ENCODE measurements around the gene PDE6A.
A peak's percentile ranks its signal among the peaks of the same experiment; 100 is the strongest.
"Not testable (repeated sequence)": the region's sequence is repeated elsewhere in the genome, so short reads cannot be mapped to it uniquely, and the experiment has no call there.

Gene PDE6A

GRCh38 chr5:149892594-149892993 is 52.0 kb downstream of the PDE6A start:
- no peak for DNase-seq

GRCh38 chr5:149888280-149888679 is 56.3 kb downstream of the PDE6A start:
- DNase-seq: no peak

GRCh38 chr5:149887622-149888183 is 56.9 kb downstream of the PDE6A start:
- peak; percentile 93 for DNase-seq

- peak; percentile 78 for DNase-seq
These were observed 57.7 kb downstream of the PDE6A start for GRCh38 chr5:149886692-149887470.

- DNase-seq: peak; percentile 23
These were observed 58.5 kb downstream of the PDE6A start for GRCh38 chr5:149886060-149886459.

- DNase-seq: no peak
These were observed 59.1 kb downstream of the PDE6A start for GRCh38 chr5:149885513-149885912.

GRCh38 chr5:149883550-149883949 is 61.0 kb downstream of the PDE6A start:
- no peak for DNase-seq

- not testable (repeated sequence) for DNase-seq
These were observed 62.0 kb downstream of the PDE6A start for GRCh38 chr5:149882633-149883032.

- DNase-seq: no peak
These were observed 62.7 kb downstream of the PDE6A start for GRCh38 chr5:149881874-149882273.

- DNase-seq: no peak
These were observed 63.4 kb downstream of the PDE6A start for GRCh38 chr5:149881069-149881622.

- DNase-seq: not testable (repeated sequence)
These were observed 65.0 kb downstream of the PDE6A start for GRCh38 chr5:149879593-149879992.

- DNase-seq: no peak
These were observed 66.2 kb downstream of the PDE6A start for GRCh38 chr5:149878371-149878770.

GRCh38 chr5:149873896-149874295 is 70.7 kb downstream of the PDE6A start:
- DNase-seq: no peak

- DNase-seq: no peak
These were observed 72.1 kb downstream of the PDE6A start for GRCh38 chr5:149872351-149873040.

- no peak for DNase-seq
These were observed 73.1 kb downstream of the PDE6A start for GRCh38 chr5:149871471-149871870.

- no peak for DNase-seq
These were observed 73.9 kb downstream of the PDE6A start for GRCh38 chr5:149870697-149871096.

- no peak for DNase-seq
These were observed 74.4 kb downstream of the PDE6A start for GRCh38 chr5:149870232-149870631.

- DNase-seq: no peak
These were observed 75.2 kb downstream of the PDE6A start for GRCh38 chr5:149869411-149869821.

GRCh38 chr5:149865746-149866145 is 78.8 kb downstream of the PDE6A start:
- no peak for DNase-seq

GRCh38 chr5:149863830-149864229 is 80.8 kb downstream of the PDE6A start:
- no peak for DNase-seq

GRCh38 chr5:149863176-149863575 is 81.4 kb downstream of the PDE6A start:
- no peak for DNase-seq

GRCh38 chr5:149860801-149861322 is 83.7 kb downstream of the PDE6A start:
- peak; percentile 18 for DNase-seq

- DNase-seq: no peak
These were observed 84.8 kb downstream of the PDE6A start for GRCh38 chr5:149859746-149860145.
